SU-DHL-6 (cell line): ENCODE measurements around the gene INPP5A.
"Not testable (repeated sequence)": the region's sequence is repeated elsewhere in the genome, so short reads cannot be mapped to it uniquely, and the experiment has no call there.

Experiments
- H2AFZ ChIP-seq: fragments of 200-600 bp; sonication (generic); 2 replicates; pipeline ENCODE4 v1.6.1; 2014; ENCODE audit warnings: low read depth, mild to moderate bottlenecking, moderate library complexity, mixed read lengths, antibody characterized with exemption, low read length; ENCODE audit not compliant: severe bottlenecking
- H3F3A ChIP-seq: fragments of 200-600 bp; shearing (Covaris generic); 2 replicates; pipeline ENCODE4 v1.6.0; 2016; ENCODE audit warnings: antibody characterized with exemption, mild to moderate bottlenecking; ENCODE audit not compliant: insufficient read depth
- H3K27ac ChIP-seq: fragments of 200-600 bp; sonication (generic); 2 replicates; pipeline ENCODE4 v1.5.1; 2016; ENCODE audit warnings: low read depth, mild to moderate bottlenecking, low read length, moderate library complexity, mixed read lengths
- H3K27me3 ChIP-seq: fragments of 200-600 bp; sonication (generic), shearing (Covaris generic); 2 replicates; pipeline ENCODE4 v1.6.0; 2014; ENCODE audit warnings: mild to moderate bottlenecking, low read length
- H3K36me3 ChIP-seq: fragments of 200-600 bp; sonication (generic); 2 replicates; pipeline ENCODE4 v1.6.1; 2014; ENCODE audit warnings: mild to moderate bottlenecking, low read length, mixed read lengths
- H3K4me2 ChIP-seq: fragments of 300-600, 200-600 bp; shearing (Covaris generic), sonication (generic); 2 replicates; pipeline ENCODE4 v1.6.0; 2014; ENCODE audit warnings: low read length, low read depth, mild to moderate bottlenecking; ENCODE audit not compliant: poor library complexity, severe bottlenecking
- H3K4me3 ChIP-seq: fragments of 200-600 bp; sonication (generic); 2 replicates; pipeline ENCODE4 v1.5.1; 2014; ENCODE audit warnings: antibody characterized with exemption, low read length, mild to moderate bottlenecking, mixed read lengths; ENCODE audit not compliant: insufficient read depth, poor library complexity, severe bottlenecking
- H3K79me2 ChIP-seq: fragments of 200-600 bp; sonication (generic); 2 replicates; pipeline ENCODE4 v1.6.1; 2014; ENCODE audit warnings: mild to moderate bottlenecking, low read length, moderate library complexity; ENCODE audit not compliant: insufficient read depth
- H3K9ac ChIP-seq: fragments of 200-600 bp; sonication (generic); 2 replicates; pipeline ENCODE4 v1.7.0; 2014; ENCODE audit warnings: mild to moderate bottlenecking, low read length
- H3K9me2 ChIP-seq: fragments of 200-600 bp; sonication (generic); replicated peaks from 2 replicates; pipeline ENCODE4 v1.6.1; 2014; ENCODE audit warnings: low read length; ENCODE audit not compliant: insufficient read depth
- H3K9me3 ChIP-seq: fragments of 200-600 bp; sonication (generic); 2 replicates; pipeline ENCODE4 v1.6.1; 2014; ENCODE audit warnings: low read length, mixed read lengths; ENCODE audit not compliant: insufficient read depth
- H4K20me1 ChIP-seq: fragments of 200-600 bp; sonication (generic); 2 replicates; pipeline ENCODE4 v1.6.1; 2014; ENCODE audit warnings: low read depth, mild to moderate bottlenecking, antibody characterized with exemption, low read length, moderate library complexity, mixed read lengths
- EZH2phosphoT487 ChIP-seq: fragments of 200-600 bp; sonication (generic), shearing (Covaris generic); conservative IDR thresholded peaks from 2 replicates; pipeline ENCODE4 v1.6.1; 2018; ENCODE audit warnings: mild to moderate bottlenecking, antibody characterized with exemption, low read length, moderate library complexity, mixed read lengths
- TF ChIP-seq, protein P1 (sequence below): fragments of 200-600 bp; sonication (generic); IDR thresholded peaks from one replicate; pipeline ENCODE4 v1.5.1; 2017; ENCODE audit warnings: antibody characterized with exemption, mild to moderate bottlenecking, low read length, moderate library complexity; ENCODE audit not compliant: insufficient read depth, poor library complexity, severe bottlenecking

Gene INPP5A

DNA sequence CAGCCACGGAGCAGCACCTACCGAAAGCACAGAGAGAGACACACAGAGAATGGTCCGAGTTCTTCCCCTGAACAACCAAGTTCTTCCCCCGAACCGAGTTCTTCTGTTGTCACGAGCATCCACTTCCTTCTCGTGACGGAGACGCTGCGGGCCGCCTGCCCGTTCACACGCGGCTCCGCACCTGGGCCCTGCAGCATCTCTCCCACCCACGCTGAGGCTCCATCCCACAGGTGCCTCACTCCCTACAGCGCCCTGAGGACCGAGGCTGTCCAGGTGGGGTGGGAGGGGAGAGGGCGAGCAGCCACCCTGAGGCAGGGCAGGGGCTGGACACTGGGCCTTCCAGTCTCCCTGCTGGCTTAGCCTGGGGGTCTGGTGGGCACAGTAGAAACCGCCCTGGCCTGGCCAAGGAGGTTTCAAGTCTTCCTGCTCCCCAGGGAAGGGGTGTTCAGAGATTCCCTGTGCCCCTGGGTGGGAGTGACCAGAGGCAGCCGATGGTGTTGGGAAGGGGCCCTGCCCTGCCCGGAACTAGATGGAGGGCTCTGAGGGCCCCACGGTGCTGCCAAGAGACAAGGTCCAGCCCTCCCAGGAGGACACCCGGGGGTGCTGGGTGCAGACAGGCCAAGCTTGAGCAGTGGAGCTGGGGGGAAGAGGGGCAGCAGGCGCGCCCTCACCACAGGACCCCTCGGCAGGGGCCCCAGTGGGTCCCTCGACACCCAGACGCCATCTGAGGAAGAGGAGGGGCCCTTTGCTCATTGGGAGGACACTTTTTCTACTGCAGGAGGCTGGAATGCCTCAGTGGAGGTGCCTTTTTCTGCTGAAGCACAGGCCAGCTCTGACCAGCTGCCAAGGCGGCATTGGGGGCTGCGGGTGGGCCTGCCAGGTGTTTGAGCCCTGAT is 253.6 kb downstream of the INPP5A start:
- no peaks in the 10 kb centered on the region for H3K9me3 ChIP-seq
- H3K9ac ChIP-seq = no peak overlapping the region
- no peak overlapping the region for H3K4me3 ChIP-seq
- H3K9me2 ChIP-seq = no peaks in the 10 kb centered on the region
- TF ChIP-seq EZH2phosphoT487 = no peak
- TF ChIP-seq, protein P1, sequence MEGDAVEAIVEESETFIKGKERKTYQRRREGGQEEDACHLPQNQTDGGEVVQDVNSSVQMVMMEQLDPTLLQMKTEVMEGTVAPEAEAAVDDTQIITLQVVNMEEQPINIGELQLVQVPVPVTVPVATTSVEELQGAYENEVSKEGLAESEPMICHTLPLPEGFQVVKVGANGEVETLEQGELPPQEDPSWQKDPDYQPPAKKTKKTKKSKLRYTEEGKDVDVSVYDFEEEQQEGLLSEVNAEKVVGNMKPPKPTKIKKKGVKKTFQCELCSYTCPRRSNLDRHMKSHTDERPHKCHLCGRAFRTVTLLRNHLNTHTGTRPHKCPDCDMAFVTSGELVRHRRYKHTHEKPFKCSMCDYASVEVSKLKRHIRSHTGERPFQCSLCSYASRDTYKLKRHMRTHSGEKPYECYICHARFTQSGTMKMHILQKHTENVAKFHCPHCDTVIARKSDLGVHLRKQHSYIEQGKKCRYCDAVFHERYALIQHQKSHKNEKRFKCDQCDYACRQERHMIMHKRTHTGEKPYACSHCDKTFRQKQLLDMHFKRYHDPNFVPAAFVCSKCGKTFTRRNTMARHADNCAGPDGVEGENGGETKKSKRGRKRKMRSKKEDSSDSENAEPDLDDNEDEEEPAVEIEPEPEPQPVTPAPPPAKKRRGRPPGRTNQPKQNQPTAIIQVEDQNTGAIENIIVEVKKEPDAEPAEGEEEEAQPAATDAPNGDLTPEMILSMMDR = no peak
- H2AFZ ChIP-seq = no peak overlapping the region
- no peaks in the 10 kb centered on the region for H3K79me2 ChIP-seq
- no peaks in the 10 kb centered on the region for H3K27me3 ChIP-seq
- H3K27ac ChIP-seq = no peak overlapping the region
- no peaks in the 10 kb centered on the region for H3K36me3 ChIP-seq
- H3F3A ChIP-seq = no peaks in the 10 kb centered on the region
- no peaks in the 10 kb centered on the region for H4K20me1 ChIP-seq
- H3K4me2 ChIP-seq = no peak overlapping the region

DNA sequence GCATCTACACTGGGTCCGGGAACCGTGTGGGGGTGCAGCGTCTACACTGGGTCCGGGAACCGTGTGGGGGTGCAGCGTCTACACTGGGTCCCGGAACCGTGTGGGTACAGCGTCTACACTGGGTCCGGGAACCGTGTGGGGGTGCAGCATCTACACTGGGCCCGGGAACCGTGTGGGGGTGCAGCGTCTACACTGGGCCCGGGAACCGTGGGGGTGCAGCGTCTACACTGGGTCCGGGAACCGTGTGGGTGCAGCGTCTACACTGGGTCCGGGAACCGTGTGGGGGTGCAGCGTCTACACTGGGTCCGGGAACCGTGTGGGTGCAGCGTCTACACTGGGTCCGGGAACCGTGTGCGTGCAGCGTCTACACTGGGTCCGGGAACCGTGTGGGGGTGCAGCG is 254.5 kb downstream of the INPP5A start:
- H2AFZ ChIP-seq, H3F3A ChIP-seq, H3K9ac ChIP-seq, H4K20me1 ChIP-seq, H3K79me2 ChIP-seq, H3K27me3 ChIP-seq, H3K4me2 ChIP-seq, H3K4me3 ChIP-seq, H3K36me3 ChIP-seq, H3K9me3 ChIP-seq, H3K27ac ChIP-seq, H3K9me2 ChIP-seq: not testable (repeated sequence)

DNA sequence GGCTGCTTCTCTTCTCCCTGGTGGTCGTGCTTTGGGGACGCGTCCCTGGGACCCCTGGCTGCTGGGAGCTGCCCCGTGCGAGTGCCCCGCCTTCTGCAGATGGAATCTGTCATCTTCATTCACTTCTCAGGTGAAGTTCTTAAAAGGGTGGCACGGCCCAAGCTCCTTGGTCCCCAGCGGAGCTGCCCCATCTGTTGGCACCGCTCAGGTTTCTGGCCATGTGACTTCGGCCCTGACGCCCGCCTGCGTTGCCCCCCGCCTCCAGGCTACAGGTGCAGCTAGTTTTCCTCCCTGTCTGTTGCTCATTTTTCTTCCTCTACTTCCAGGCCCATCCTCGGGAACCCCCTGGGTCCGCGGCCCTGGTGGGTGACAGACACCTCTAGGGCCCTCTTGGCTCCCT is 255.2 kb downstream of the INPP5A start:
- Histone ChIP-seq H4K20me1 (no peaks in the 10 kb centered on the region), H2AFZ (no peak overlapping the region), H3K36me3 (no peaks in the 10 kb centered on the region), H3K79me2 (no peaks in the 10 kb centered on the region), H3K27me3 (no peaks in the 10 kb centered on the region), H3K9me3 (no peaks in the 10 kb centered on the region), H3K27ac (no peak overlapping the region), H3K9me2 (no peaks in the 10 kb centered on the region), H3F3A (no peaks in the 10 kb centered on the region), H3K4me2 (no peak overlapping the region), H3K4me3 (no peak overlapping the region), H3K9ac (no peak overlapping the region)
- TF ChIP-seq EZH2phosphoT487 = no peak

DNA sequence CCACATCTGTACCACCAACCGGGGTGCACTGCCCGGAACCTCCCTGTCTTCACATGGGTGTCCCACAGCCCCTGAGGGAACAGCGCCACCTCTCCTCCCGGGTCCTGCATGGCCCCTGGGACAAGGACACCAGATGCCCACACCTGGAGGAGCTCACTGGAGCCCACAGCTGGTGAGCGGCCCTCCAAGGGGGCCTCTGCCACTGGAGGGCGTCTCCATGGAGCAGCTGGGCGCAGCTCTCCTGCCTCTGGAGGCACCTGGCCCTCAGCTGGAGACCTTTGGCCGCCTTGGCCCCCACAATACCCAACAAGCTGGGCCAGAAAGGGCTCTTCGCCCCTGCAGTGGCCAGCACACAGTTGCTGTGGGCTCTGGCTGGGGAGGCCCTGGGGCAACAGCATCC is 255.6 kb downstream of the INPP5A start:
- Histone ChIP-seq H3K27me3 (no peaks in the 10 kb centered on the region), H3K9me3 (no peaks in the 10 kb centered on the region)

More for the DNA sequence above, 255.6 kb downstream of the INPP5A start:
- no peak overlapping the region for H3K4me3 ChIP-seq
- TF ChIP-seq EZH2phosphoT487 = no peak
- TF ChIP-seq, protein P1 = no peak
- H4K20me1 ChIP-seq = no peaks in the 10 kb centered on the region
- H3K27ac ChIP-seq = no peak overlapping the region
- no peaks in the 10 kb centered on the region for H3K9me2 ChIP-seq
- no peak overlapping the region for H2AFZ ChIP-seq
- H3K9ac ChIP-seq = no peak overlapping the region
- H3K36me3 ChIP-seq = no peaks in the 10 kb centered on the region
- no peaks in the 10 kb centered on the region for H3F3A ChIP-seq
- no peak overlapping the region for H3K4me2 ChIP-seq
- no peaks in the 10 kb centered on the region for H3K79me2 ChIP-seq
